GM13976 (cell line): Measurements from ENCODE around the gene CMTM1.
A peak's percentile ranks its signal among the peaks of the same experiment; 100 is the strongest.
"Not testable (repeated sequence)": the region's sequence is repeated elsewhere in the genome, so short reads cannot be mapped to it uniquely, and the experiment has no call there.

Source experiments
- DNase-seq: peaks from one replicate; pipeline ENCODE4 v3.0.0; 2012; ENCODE audit warnings: low spot score
- in situ Hi-C: fragments of 300-500 bp; cut with MboI; formaldehyde crosslinking; loops from one replicate; pipeline ENCODE4 v1.12.0; 2022; ENCODE audit warnings: low sequenced_read_pairs, mixed read lengths, inconsistent platforms; ENCODE audit not compliant: unreplicated experiment
- TF ChIP-seq, protein P1 (sequence below): IDR thresholded peaks from 2 replicates; pipeline ENCODE4 v1.5.1; 2012; ENCODE audit warnings: borderline replicate concordance, mild to moderate bottlenecking; ENCODE audit not compliant: insufficient read depth; ENCODE audit errors: extremely low read depth, missing control alignments, control extremely low read depth

CMTM1 gene

GRCh38 chr16:66605979-66606751 is 39.9 kb downstream of the CMTM1 start:
- DNase-seq = peak; percentile 74
- TF ChIP-seq, protein P1, sequence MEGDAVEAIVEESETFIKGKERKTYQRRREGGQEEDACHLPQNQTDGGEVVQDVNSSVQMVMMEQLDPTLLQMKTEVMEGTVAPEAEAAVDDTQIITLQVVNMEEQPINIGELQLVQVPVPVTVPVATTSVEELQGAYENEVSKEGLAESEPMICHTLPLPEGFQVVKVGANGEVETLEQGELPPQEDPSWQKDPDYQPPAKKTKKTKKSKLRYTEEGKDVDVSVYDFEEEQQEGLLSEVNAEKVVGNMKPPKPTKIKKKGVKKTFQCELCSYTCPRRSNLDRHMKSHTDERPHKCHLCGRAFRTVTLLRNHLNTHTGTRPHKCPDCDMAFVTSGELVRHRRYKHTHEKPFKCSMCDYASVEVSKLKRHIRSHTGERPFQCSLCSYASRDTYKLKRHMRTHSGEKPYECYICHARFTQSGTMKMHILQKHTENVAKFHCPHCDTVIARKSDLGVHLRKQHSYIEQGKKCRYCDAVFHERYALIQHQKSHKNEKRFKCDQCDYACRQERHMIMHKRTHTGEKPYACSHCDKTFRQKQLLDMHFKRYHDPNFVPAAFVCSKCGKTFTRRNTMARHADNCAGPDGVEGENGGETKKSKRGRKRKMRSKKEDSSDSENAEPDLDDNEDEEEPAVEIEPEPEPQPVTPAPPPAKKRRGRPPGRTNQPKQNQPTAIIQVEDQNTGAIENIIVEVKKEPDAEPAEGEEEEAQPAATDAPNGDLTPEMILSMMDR = no peak
- in situ Hi-C loops = no loop called here

- peak; percentile 92 for DNase-seq
- in situ Hi-C loops = no loop called here
- TF ChIP-seq, protein P1 = peak; percentile 92
These were observed 42.3 kb downstream of the CMTM1 start for GRCh38 chr16:66608241-66609138.

GRCh38 chr16:66609139-66609510 is 42.9 kb downstream of the CMTM1 start:
- in situ Hi-C loops = no loop called here
- TF ChIP-seq, protein P1 = no peak
- DNase-seq = no peak

DNA sequence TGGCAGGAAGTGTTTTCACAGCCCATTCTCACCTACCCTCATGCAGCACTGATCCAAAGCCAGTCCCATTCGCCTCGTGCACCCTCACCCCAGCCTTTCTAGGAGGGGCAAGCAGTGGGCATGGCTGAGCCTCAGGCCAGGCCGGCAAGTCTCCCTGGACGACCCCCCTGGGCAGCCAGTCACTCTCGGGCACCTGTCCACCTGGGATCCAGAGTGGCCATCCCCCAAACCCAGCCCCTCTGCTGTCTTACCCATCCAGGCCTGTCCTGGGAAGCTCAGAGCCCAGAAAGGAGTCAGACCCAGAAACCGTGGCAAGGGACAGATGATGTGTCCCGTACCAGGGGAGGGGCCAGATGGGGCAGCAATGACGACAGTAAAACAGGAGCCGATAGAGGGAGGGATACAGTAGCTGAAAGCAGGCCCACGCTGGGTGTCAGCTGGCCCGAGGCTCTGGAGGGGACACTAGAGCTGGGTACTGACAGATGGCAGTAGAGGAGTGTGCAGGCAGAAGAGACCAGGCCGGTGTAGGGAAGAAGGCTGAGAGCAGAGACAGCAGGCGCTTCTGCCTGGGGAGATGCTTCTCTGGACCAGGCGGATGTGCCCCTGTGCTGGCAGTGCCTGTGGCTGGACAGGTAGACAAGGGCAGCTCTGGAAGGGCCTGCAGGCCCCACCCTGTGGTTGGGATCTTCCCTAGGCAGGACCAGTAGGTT is 44.0 kb downstream of the CMTM1 start:
- DNase-seq = no peak
- TF ChIP-seq, protein P1 = no peak
- in situ Hi-C loops = no loop called here

DNA sequence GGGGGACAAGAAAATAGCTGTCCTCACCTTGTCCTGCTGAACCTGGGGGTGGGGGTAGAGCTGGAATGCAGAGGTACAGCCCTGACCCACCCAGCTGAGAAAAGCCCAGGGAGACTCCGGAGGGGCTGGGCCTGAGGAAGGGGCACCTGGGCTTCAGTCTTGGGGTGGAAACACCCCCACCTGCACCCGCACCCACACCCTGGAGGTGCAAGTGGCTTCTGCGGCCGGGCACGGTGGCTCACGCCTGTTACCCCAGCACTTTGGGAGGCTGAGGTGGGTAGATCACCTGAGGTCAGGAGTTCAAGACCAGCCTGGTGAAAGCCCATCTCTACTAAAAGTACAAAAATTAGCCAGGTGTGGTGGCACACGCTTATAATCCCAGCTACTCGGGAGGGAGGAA is 45.7 kb downstream of the CMTM1 start:
- in situ Hi-C loops, DNase-seq: not testable (repeated sequence)

- DNase-seq = no peak
- in situ Hi-C loops = no loop called here
- TF ChIP-seq, protein P1 = no peak
These were observed 46.2 kb downstream of the CMTM1 start for GRCh38 chr16:66612422-66612821.
